ENCODE data around the gene TESK2. TPM values are rescaled to one million over a fixed set of nuclear protein-coding genes. Genes with fewer than 3 reads are reported as not detected.
A peak's percentile ranks its signal among the peaks of the same experiment; 100 is the strongest.

TESK2 gene
- total RNA-seq, 4 donors from 2014 or later: 16.5 to 30.5 (median 23.2) TPM

- H3K36me3 ChIP-seq: no peaks in the 10 kb centered on the region
- TF ChIP-seq CTCF (IDR thresholded peaks at IDR 0.05) (no peak), POLR2A (IDR thresholded peaks at IDR 0.05) (no peak)
- H3K4me1 ChIP-seq: peaks cover 0 to 13% (median 5%) of the 10 kb centered on the region in 4 donors
- no peak overlapping the region for H3K4me3 ChIP-seq
- no peak for DNase-seq
- H3K27ac ChIP-seq: no peak overlapping the region
- H3K27me3 ChIP-seq: no peaks in the 10 kb centered on the region
- no peaks in the 10 kb centered on the region for H3K9me3 ChIP-seq
Observed at GRCh38 chr1:45322486-45323040, 168.4 kb downstream of the TESK2 start.

- Histone ChIP-seq H3K36me3 (no peaks in the 10 kb centered on the region), H3K27me3 (no peaks in the 10 kb centered on the region), H3K4me1 (peaks cover 0 to 1% (median under 1%) of the 10 kb centered on the region in 4 donors), H3K27ac (no peak overlapping the region), H3K4me3 (no peak overlapping the region), H3K9me3 (no peaks in the 10 kb centered on the region)
- TF ChIP-seq POLR2A (IDR thresholded peaks at IDR 0.05) (no peak), CTCF (IDR thresholded peaks at IDR 0.05) (no peak)
- DNase-seq: peak in 1 of 3 donors; percentile 2
Observed at GRCh38 chr1:45321444-45321843, 169.5 kb downstream of the TESK2 start.

- Histone ChIP-seq H3K27ac (no peak overlapping the region), H3K4me1 (no peaks in the 10 kb centered on the region), H3K9me3 (no peaks in the 10 kb centered on the region), H3K27me3 (no peaks in the 10 kb centered on the region), H3K36me3 (no peaks in the 10 kb centered on the region), H3K4me3 (no peak overlapping the region)
- TF ChIP-seq CTCF (IDR thresholded peaks at IDR 0.05): no peak
- TF ChIP-seq POLR2A (IDR thresholded peaks at IDR 0.05): no peak
- no peak for DNase-seq
Observed at GRCh38 chr1:45319761-45320160, 171.2 kb downstream of the TESK2 start.

- no peak overlapping the region for H3K27ac ChIP-seq
- H3K4me3 ChIP-seq: no peak overlapping the region
- no peaks in the 10 kb centered on the region for H3K27me3 ChIP-seq
- TF ChIP-seq POLR2A (IDR thresholded peaks at IDR 0.05) (no peak), CTCF (IDR thresholded peaks at IDR 0.05) (no peak)
- H3K36me3 ChIP-seq: no peaks in the 10 kb centered on the region
- peak in 1 of 3 donors; percentile 19 for DNase-seq
- no peaks in the 10 kb centered on the region for H3K9me3 ChIP-seq
- H3K4me1 ChIP-seq: no peaks in the 10 kb centered on the region
Observed at GRCh38 chr1:45317166-45317565, 173.8 kb downstream of the TESK2 start.

GRCh38 chr1:45314266-45314665 is 176.7 kb downstream of the TESK2 start:
- Histone ChIP-seq H3K4me1 (no peaks in the 10 kb centered on the region), H3K9me3 (no peaks in the 10 kb centered on the region), H3K27ac (no peak overlapping the region), H3K4me3 (no peak overlapping the region), H3K27me3 (no peaks in the 10 kb centered on the region), H3K36me3 (no peaks in the 10 kb centered on the region)
- no peak for DNase-seq
- TF ChIP-seq POLR2A (IDR thresholded peaks at IDR 0.05) (no peak), CTCF (IDR thresholded peaks at IDR 0.05) (no peak)

- TF ChIP-seq POLR2A (IDR thresholded peaks at IDR 0.05) (no peak), CTCF (IDR thresholded peaks at IDR 0.05) (no peak)
- Histone ChIP-seq H3K27me3 (no peaks in the 10 kb centered on the region), H3K9me3 (no peaks in the 10 kb centered on the region), H3K36me3 (no peaks in the 10 kb centered on the region), H3K27ac (no peak overlapping the region), H3K4me1 (peaks cover 0 to 14% (median 6%) of the 10 kb centered on the region in 4 donors), H3K4me3 (no peak overlapping the region)
- no peak for DNase-seq
Observed at GRCh38 chr1:45306905-45307304, 184.1 kb downstream of the TESK2 start.

All from Peyer's patch (tissue), 4 donors.